HG03442 (cell line): ENCODE data around the gene MUC21.
A peak's percentile ranks its signal among the peaks of the same experiment; 100 is the strongest.

Source experiments
- ATAC-seq: cut with Tn5 transposase; IDR thresholded peaks from one replicate; pipeline ENCODE4 v1.9.1; 2021; ENCODE audit warnings: mild to moderate bottlenecking, moderate library complexity; ENCODE audit not compliant: unreplicated experiment

The MUC21 gene

GRCh38 chr6:30983439-30983838 is at the start of gene MUC21:
Gene MUC21, plus strand, starts transcription at chr6:30983718. Its CDS starts 241 bp downstream, at chr6:30983959.
- no peak for ATAC-seq

- ATAC-seq = no peak
Measured at GRCh38 chr6:30935018-30935417, 48.5 kb upstream of the MUC21 start.

GRCh38 chr6:30937265-30937664 is 46.3 kb upstream of the MUC21 start:
- ATAC-seq = no peak

GRCh38 chr6:30938730-30939129 is 44.8 kb upstream of the MUC21 start:
- no peak for ATAC-seq

GRCh38 chr6:30939473-30939872 is 44.0 kb upstream of the MUC21 start:
- no peak for ATAC-seq

- ATAC-seq = no peak
Measured at GRCh38 chr6:30940361-30940986, 43.0 kb upstream of the MUC21 start, which contains the start of gene MUCL3. Gene MUCL3, plus strand, starts transcription at chr6:30940973. Its CDS starts 27 bp downstream, at chr6:30941000.

GRCh38 chr6:30942338-30943060 is 41.0 kb upstream of the MUC21 start:
- no peak for ATAC-seq

- ATAC-seq = no peak
Measured at GRCh38 chr6:30944051-30944450, 39.5 kb upstream of the MUC21 start.

GRCh38 chr6:30945281-30945680 is 38.2 kb upstream of the MUC21 start:
- ATAC-seq = no peak

- ATAC-seq = no peak
Measured at GRCh38 chr6:30947231-30947630, 36.3 kb upstream of the MUC21 start.

GRCh38 chr6:30948811-30949210 is 34.7 kb upstream of the MUC21 start:
- no peak for ATAC-seq

GRCh38 chr6:30951907-30952469 is 31.5 kb upstream of the MUC21 start:
- ATAC-seq = no peak

- ATAC-seq = no peak
Measured at GRCh38 chr6:30954631-30955366, 28.7 kb upstream of the MUC21 start.

- ATAC-seq = peak; percentile 41
Measured at GRCh38 chr6:30955367-30956042, 28.0 kb upstream of the MUC21 start.

GRCh38 chr6:30957716-30958115 is 25.8 kb upstream of the MUC21 start:
- no peak for ATAC-seq

- no peak for ATAC-seq
Measured at GRCh38 chr6:30960907-30961673, 22.4 kb upstream of the MUC21 start.

GRCh38 chr6:30962716-30963115 is 20.8 kb upstream of the MUC21 start:
- no peak for ATAC-seq

GRCh38 chr6:30963641-30964040 is 19.9 kb upstream of the MUC21 start:
- ATAC-seq = no peak

- ATAC-seq = no peak
Measured at GRCh38 chr6:30964075-30964474, 19.4 kb upstream of the MUC21 start.

GRCh38 chr6:30965140-30965601 is 18.3 kb upstream of the MUC21 start:
- ATAC-seq = no peak
